Thyroid gland (tissue), 4 donors: ENCODE data around the gene ATAD3C. TPM values are rescaled to one million over a fixed set of nuclear protein-coding genes. Genes with fewer than 3 reads are reported as not detected.

Experiments
- DNase-seq, 2 donors: peaks; one replicate each; pipeline ENCODE4 v3.0.0-alpha.2; 2019
- H3K27ac ChIP-seq, 3 donors: fragments of 200-600 bp; sonication (generic); 1 replicate in 2 of 3; 2 replicates in 1 of 3; pipeline ENCODE4 v1.5.1; 2016 to 2019; ENCODE audit warnings: mild to moderate bottlenecking in 1 of 3, moderate library complexity in 1 of 3
- H3K27me3 ChIP-seq: fragments of 200-600 bp; sonication (generic); one replicate; pipeline ENCODE4 v1.5.1; 2019
- H3K36me3 ChIP-seq, 2 donors: fragments of 200-600 bp; sonication (generic); one replicate each; pipeline ENCODE4 v1.5.1; 2016 to 2019
- H3K4me1 ChIP-seq, 2 donors: fragments of 200-600 bp; sonication (generic); one replicate each; pipeline ENCODE4 v1.5.1; 2017 to 2019
- H3K4me3 ChIP-seq, 3 donors: fragments of 200-600 bp; sonication (generic); replicated peaks in 1 of 3; 1 replicate in 2 of 3; 2 replicates in 1 of 3; pipeline ENCODE4 v1.5.1; 2016; ENCODE audit warnings: mild to moderate bottlenecking in 1 of 3
- H3K9me3 ChIP-seq: fragments of 200-600 bp; sonication (generic); one replicate; pipeline ENCODE4 v1.5.1; 2017
- POLR2A ChIP-seq, 2 donors: fragments of 450-650 bp; IDR thresholded peaks; one replicate each; pipeline ENCODE4 v1.6.1; 2017; ENCODE audit warnings: antibody characterized with exemption in 2 of 2, mild to moderate bottlenecking in 2 of 2, moderate library complexity in 1 of 2
- WGBS, 2 donors: methylation state at CpG; one replicate each; pipeline ENCODE4 v1.1.5; 2017; 5-methylcytosine and 5-hydroxymethylcytosine counted together
- intact Hi-C: fragments of 100-400 bp; cut with DNase I; formaldehyde crosslinking; loops from one replicate; pipeline ENCODE4 v1.15.1; 2023
- total RNA-seq, 4 donors: library from RNA; depleted of rRNA; stranded (reverse); fragments of >200 nt; gene quantifications; one replicate each; pipeline ENCODE4 v1.2.3, GENCODE V29; 2016
- TF ChIP-seq, protein P1 (sequence below), 6 experiments: fragments of 200-600 bp in 3 of 6; fragments of 450-650 bp in 3 of 6; sonication (generic) in 3 of 6; IDR thresholded peaks; one replicate each; pipeline ENCODE4 v1.5.1; 2016 to 2019; ENCODE audit warnings: antibody characterized with exemption in 6 of 6, mild to moderate bottlenecking in 2 of 6, inconsistent platforms in 1 of 6, moderate library complexity in 1 of 6

Gene ATAD3C
- total RNA-seq, 4 donors from 2014 or later = 4.9 to 29.9 (median 15.1) TPM

DNA sequence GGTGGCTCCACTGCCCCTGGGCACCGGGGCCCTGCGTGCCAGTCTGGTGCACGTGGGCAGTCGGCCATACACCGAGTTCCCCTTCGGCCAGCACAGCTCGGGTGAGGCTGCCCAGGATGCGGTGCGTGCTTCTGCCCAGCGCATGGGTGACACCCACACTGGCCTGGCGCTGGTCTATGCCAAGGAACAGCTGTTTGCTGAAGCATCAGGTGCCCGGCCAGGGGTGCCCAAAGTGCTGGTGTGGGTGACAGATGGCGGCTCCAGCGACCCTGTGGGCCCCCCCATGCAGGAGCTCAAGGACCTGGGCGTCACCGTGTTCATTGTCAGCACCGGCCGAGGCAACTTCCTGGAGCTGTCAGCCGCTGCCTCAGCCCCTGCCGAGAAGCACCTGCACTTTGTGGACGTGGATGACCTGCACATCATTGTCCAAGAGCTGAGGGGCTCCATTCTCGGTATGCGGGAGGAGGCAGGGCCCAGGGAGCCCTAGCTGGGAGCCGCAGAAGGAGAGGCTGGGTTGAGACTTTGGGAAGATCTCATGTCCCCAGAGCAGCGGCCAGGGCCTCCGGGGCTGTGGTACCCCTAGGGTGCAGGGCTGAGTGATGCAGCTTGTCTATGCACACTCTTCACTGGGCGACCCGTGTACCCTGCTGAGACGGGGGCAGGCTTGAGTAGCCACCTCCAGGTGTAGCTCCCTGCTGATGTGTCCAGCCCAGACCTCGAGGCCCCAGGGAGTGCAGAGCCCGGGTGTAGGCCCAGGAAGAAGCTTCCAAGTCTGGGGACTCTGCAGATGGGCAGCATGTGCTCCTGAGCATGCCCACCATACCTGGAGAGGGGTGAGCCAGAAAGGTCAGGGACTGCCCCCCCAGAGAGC lies 12.2 kb upstream of the ATAD3C start:
- H3K4me1 ChIP-seq = peaks cover 7 to 49% of the 10 kb centered on the region in 2 donors
- no peak for TF ChIP-seq POLR2A (IDR thresholded peaks at IDR 0.05)
- TF ChIP-seq, protein P1, sequence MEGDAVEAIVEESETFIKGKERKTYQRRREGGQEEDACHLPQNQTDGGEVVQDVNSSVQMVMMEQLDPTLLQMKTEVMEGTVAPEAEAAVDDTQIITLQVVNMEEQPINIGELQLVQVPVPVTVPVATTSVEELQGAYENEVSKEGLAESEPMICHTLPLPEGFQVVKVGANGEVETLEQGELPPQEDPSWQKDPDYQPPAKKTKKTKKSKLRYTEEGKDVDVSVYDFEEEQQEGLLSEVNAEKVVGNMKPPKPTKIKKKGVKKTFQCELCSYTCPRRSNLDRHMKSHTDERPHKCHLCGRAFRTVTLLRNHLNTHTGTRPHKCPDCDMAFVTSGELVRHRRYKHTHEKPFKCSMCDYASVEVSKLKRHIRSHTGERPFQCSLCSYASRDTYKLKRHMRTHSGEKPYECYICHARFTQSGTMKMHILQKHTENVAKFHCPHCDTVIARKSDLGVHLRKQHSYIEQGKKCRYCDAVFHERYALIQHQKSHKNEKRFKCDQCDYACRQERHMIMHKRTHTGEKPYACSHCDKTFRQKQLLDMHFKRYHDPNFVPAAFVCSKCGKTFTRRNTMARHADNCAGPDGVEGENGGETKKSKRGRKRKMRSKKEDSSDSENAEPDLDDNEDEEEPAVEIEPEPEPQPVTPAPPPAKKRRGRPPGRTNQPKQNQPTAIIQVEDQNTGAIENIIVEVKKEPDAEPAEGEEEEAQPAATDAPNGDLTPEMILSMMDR (IDR thresholded peaks at IDR 0.05) = no peak
- no peak overlapping the region for H3K4me3 ChIP-seq
- 90 to 95% methylated on average over 9 to 27 of the region's 31 CpGs for WGBS, 2 donors
- intact Hi-C loops = no loop called here
- H3K27ac ChIP-seq = no peak overlapping the region
- no peaks in the 10 kb centered on the region for H3K36me3 ChIP-seq
- DNase-seq = no peak
- no peaks in the 10 kb centered on the region for H3K9me3 ChIP-seq
- no peaks in the 10 kb centered on the region for H3K27me3 ChIP-seq

DNA sequence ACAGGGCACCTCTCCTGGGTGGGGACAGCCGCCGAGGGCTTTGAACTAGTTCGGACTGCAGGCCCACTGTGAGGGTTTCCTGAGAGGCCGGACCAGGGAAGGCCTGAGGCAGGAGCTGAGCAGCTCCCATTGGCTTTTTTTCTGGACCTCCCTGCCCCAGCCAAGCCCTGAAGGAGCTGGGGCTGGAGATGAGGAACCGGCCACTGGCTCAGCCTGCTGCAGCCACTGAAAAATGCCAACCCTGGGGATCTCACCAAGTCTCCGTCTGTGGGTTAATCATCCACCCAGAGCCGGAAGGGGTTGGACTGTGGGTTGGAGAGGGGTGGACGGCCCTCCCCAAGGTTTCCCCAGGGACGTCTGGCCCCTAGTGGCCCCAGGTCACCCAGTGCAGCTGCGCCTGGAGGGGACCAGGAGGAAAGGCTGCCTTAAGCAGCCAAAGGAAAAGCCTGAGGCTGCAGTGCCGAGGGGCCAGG lies 11.5 kb upstream of the ATAD3C start:
- Histone ChIP-seq H3K9me3 (no peaks in the 10 kb centered on the region), H3K27ac (no peak overlapping the region), H3K27me3 (no peaks in the 10 kb centered on the region), H3K36me3 (no peaks in the 10 kb centered on the region), H3K4me3 (no peak overlapping the region), H3K4me1 (peaks cover 7 to 42% of the 10 kb centered on the region in 2 donors)
- 70 to 83% methylated on average over 8 to 10 of the region's 11 CpGs for WGBS, 2 donors
- intact Hi-C loops = no loop called here
- no peak for DNase-seq
- no peak for TF ChIP-seq POLR2A (IDR thresholded peaks at IDR 0.05)
- TF ChIP-seq, protein P1 (IDR thresholded peaks at IDR 0.05) = no peak

DNA sequence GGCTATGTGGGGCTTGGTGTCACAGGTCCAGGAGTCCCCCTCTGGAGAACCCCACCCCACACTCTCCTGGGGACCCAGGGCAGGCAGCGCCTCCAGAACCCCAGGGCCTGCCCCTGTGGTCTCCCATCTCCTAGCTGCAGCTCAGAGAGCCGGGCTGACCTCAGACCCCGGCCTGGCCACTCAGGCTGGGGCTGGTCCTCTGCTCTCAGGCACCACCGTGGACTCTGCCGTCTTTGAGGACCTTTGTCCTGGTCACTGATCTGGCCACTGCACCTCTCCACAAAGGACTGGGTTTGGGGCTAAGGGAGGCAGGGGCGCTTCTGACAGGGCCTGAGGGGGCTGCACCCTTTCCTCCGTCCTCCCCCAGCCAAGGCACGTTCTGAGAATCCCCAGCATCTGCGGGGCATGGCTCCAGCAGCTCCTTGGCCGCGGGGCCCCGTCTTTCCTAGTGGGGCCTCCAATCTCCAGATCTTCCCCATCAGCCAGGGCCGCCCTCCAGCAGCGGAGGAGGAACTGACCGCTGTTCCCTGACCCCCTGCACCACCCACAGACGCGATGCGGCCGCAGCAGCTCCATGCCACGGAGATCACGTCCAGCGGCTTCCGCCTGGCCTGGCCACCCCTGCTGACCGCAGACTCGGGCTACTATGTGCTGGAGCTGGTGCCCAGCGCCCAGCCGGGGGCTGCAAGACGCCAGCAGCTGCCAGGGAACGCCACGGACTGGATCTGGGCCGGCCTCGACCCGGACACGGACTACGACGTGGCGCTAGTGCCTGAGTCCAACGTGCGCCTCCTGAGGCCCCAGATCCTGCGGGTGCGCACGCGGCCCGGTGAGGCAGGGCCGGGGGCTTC lies 10.7 kb upstream of the ATAD3C start:
- 84 to 85% methylated on average over 12 to 14 of the region's 45 CpGs for WGBS, 2 donors
- Histone ChIP-seq H3K4me1 (peaks cover 7 to 34% of the 10 kb centered on the region in 2 donors), H3K4me3 (no peak overlapping the region), H3K27me3 (no peaks in the 10 kb centered on the region), H3K9me3 (no peaks in the 10 kb centered on the region), H3K36me3 (no peaks in the 10 kb centered on the region), H3K27ac (no peak overlapping the region)
- no peak for DNase-seq
- TF ChIP-seq, protein P1 (IDR thresholded peaks at IDR 0.05) = no peak
- TF ChIP-seq POLR2A (IDR thresholded peaks at IDR 0.05) = no peak
- intact Hi-C loops = no loop called here

DNA sequence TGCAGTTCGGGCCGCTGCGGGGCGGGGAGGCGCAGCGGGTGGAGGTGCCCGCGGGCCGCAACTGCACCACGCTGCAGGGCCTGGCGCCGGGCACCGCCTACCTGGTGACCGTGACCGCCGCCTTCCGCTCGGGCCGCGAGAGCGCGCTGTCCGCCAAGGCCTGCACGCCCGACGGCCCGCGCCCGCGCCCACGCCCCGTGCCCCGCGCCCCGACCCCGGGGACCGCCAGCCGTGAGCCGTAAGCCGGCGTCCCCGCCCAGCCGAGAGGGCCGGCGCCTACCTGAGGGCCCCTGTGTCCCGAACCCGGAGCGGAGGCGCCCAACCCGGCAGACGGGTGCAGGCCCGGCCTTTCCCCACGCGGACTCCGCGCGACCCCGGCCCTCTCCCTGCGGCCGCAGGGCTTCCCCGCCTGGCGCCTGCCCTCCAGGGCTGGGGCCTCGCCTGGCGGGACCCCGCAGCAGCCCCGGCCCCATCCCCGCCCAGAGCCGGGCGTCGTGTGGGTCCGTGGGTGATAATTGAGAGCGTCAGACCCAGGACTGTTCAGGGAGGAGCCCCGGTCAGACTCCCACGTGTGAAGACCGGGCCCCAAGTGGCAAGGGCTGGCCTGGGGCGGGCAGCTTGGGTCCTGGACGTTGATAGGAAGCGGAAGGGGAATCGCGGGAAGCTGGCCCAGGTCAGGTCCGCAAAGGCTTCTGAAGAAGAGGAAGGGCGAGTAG lies 9.8 kb upstream of the ATAD3C start:
- Histone ChIP-seq H3K4me3 (no peak overlapping the region), H3K27me3 (no peaks in the 10 kb centered on the region), H3K27ac (no peak overlapping the region), H3K36me3 (no peaks in the 10 kb centered on the region), H3K9me3 (no peaks in the 10 kb centered on the region), H3K4me1 (peaks cover 6 to 25% of the 10 kb centered on the region in 2 donors)
- 84 to 86% methylated on average over 24 to 68 of the region's 82 CpGs for WGBS, 2 donors
- intact Hi-C loops = loop anchor here (5.0 kb wide), 1 partner anchor 32 kb away; the partner anchor contains the start of gene MRPL20
- TF ChIP-seq, protein P1 (IDR thresholded peaks at IDR 0.05) = no peak
- no peak for TF ChIP-seq POLR2A (IDR thresholded peaks at IDR 0.05)
- DNase-seq = no peak
